ENCODE measurements around the gene RIMOC1.

The RIMOC1 gene

GRCh38 chr5:41858890-41859289 lies 45.3 kb upstream of the RIMOC1 start:
- Histone ChIP-seq H4K20me1 (ENCODE audit: low read depth, low read length) (peaks cover 11% of the 10 kb centered on the region), H3K79me2 (ENCODE audit: insufficient read depth, low read length) (peaks cover 11% of the 10 kb centered on the region), H3K27me3 (ENCODE audit: low read length) (no peaks in the 10 kb centered on the region), H3K9ac (ENCODE audit: low read length) (no peak overlapping the region), H3K4me2 (ENCODE audit: low read depth, low read length, poor library complexity, severe bottlenecking) (no peak overlapping the region), H3K4me3 (ENCODE audit: insufficient read depth, low read length, poor library complexity, severe bottlenecking) (no peak overlapping the region), H3K27ac (ENCODE audit: low read depth, low read length) (no peak overlapping the region), H3K9me2 (replicated peaks; ENCODE audit: insufficient read depth, low read length) (no peaks in the 10 kb centered on the region), H3K36me3 (ENCODE audit: low read length) (peaks cover 41% of the 10 kb centered on the region), H2AFZ (ENCODE audit: low read depth, low read length, severe bottlenecking) (no peak overlapping the region), H3F3A (ENCODE audit: insufficient read depth) (no peaks in the 10 kb centered on the region; the same call in 1 of the 2 replicates), H3K9me3 (ENCODE audit: insufficient read depth, low read length) (no peaks in the 10 kb centered on the region)
- TF ChIP-seq EZH2phosphoT487 (conservative IDR thresholded peaks at IDR 0.05; ENCODE audit: low read length) = no peak
- TF ChIP-seq, protein P1, sequence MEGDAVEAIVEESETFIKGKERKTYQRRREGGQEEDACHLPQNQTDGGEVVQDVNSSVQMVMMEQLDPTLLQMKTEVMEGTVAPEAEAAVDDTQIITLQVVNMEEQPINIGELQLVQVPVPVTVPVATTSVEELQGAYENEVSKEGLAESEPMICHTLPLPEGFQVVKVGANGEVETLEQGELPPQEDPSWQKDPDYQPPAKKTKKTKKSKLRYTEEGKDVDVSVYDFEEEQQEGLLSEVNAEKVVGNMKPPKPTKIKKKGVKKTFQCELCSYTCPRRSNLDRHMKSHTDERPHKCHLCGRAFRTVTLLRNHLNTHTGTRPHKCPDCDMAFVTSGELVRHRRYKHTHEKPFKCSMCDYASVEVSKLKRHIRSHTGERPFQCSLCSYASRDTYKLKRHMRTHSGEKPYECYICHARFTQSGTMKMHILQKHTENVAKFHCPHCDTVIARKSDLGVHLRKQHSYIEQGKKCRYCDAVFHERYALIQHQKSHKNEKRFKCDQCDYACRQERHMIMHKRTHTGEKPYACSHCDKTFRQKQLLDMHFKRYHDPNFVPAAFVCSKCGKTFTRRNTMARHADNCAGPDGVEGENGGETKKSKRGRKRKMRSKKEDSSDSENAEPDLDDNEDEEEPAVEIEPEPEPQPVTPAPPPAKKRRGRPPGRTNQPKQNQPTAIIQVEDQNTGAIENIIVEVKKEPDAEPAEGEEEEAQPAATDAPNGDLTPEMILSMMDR (IDR thresholded peaks at IDR 0.05; ENCODE audit: insufficient read depth, low read length, poor library complexity, severe bottlenecking) = no peak

- no peaks in the 10 kb centered on the region; the same call in 1 of the 2 replicates for H3F3A ChIP-seq (ENCODE audit: insufficient read depth)
- H3K9me2 ChIP-seq (replicated peaks; ENCODE audit: insufficient read depth, low read length) = no peaks in the 10 kb centered on the region
- peaks cover 60% of the 10 kb centered on the region for H3K79me2 ChIP-seq (ENCODE audit: insufficient read depth, low read length)
- no peaks in the 10 kb centered on the region for H3K9me3 ChIP-seq (ENCODE audit: insufficient read depth, low read length)
- H2AFZ ChIP-seq (ENCODE audit: low read depth, low read length, severe bottlenecking) = no peak overlapping the region
- H4K20me1 ChIP-seq (ENCODE audit: low read depth, low read length) = peaks cover 21% of the 10 kb centered on the region
- no peak overlapping the region for H3K27ac ChIP-seq (ENCODE audit: low read depth, low read length)
- H3K36me3 ChIP-seq (ENCODE audit: low read length) = peaks cover 18% of the 10 kb centered on the region; the same call in 1 of the 2 replicates
- H3K27me3 ChIP-seq (ENCODE audit: low read length) = no peaks in the 10 kb centered on the region
- no peak overlapping the region for H3K4me3 ChIP-seq (ENCODE audit: insufficient read depth, low read length, poor library complexity, severe bottlenecking)
- H3K4me2 ChIP-seq (ENCODE audit: low read depth, low read length, poor library complexity, severe bottlenecking) = no peak overlapping the region
- TF ChIP-seq, protein P1 (IDR thresholded peaks at IDR 0.05; ENCODE audit: insufficient read depth, low read length, poor library complexity, severe bottlenecking) = no peak
- no peak for TF ChIP-seq EZH2phosphoT487 (conservative IDR thresholded peaks at IDR 0.05; ENCODE audit: low read length)
- no peak overlapping the region for H3K9ac ChIP-seq (ENCODE audit: low read length)
Measured at GRCh38 chr5:41863871-41864486, 40.2 kb upstream of the RIMOC1 start.

DNA sequence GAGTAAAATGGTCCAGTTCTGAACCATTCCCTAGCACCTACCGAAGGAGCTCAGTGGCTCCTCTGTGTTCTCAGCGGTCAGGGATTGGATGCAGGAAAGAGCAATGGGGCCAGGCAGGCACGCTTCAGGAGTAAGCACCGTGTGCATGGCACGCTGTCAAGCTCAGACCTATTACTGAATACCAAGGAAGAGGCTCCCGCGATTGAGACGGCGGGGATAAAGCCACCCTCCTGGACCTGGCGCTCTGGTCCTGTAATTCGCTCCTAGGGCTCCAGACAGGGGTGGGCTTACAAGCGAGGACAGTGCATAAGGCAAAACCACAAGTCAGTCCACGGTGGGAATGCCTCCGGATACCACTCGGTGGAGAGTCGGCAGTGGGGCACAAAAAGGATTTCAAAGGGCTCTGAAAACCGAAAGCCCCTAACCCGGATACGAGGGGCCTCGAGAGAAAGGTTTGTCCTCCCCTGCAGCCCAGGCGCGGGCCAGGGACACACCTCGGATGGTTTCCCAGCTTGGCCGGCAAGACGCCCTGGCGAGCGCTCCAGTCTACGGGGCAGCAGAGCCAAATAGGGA lies 34.9 kb upstream of the RIMOC1 start:
- no peak for TF ChIP-seq EZH2phosphoT487 (conservative IDR thresholded peaks at IDR 0.05; ENCODE audit: low read length)
- TF ChIP-seq, protein P1 (IDR thresholded peaks at IDR 0.05; ENCODE audit: insufficient read depth, low read length, poor library complexity, severe bottlenecking) = no peak
- H3F3A ChIP-seq (ENCODE audit: insufficient read depth) = no peaks in the 10 kb centered on the region
- H3K27me3 ChIP-seq (ENCODE audit: low read length) = no peaks in the 10 kb centered on the region
- H3K9me3 ChIP-seq (ENCODE audit: insufficient read depth, low read length) = no peaks in the 10 kb centered on the region
- peak overlapping the region; percentile 96 for H3K9ac ChIP-seq (ENCODE audit: low read length)
- peaks cover 58% of the 10 kb centered on the region for H3K79me2 ChIP-seq (ENCODE audit: insufficient read depth, low read length)
- peak overlapping the region; percentile 87 for H3K4me3 ChIP-seq (ENCODE audit: insufficient read depth, low read length, poor library complexity, severe bottlenecking)
- no peaks in the 10 kb centered on the region for H3K9me2 ChIP-seq (replicated peaks; ENCODE audit: insufficient read depth, low read length)
- H3K27ac ChIP-seq (ENCODE audit: low read depth, low read length) = peak overlapping the region; percentile 60
- peak overlapping the region; percentile 94 for H2AFZ ChIP-seq (ENCODE audit: low read depth, low read length, severe bottlenecking)
- H3K4me2 ChIP-seq (ENCODE audit: low read depth, low read length, poor library complexity, severe bottlenecking) = peak overlapping the region; percentile 62
- no peaks in the 10 kb centered on the region for H3K36me3 ChIP-seq (ENCODE audit: low read length)
- peaks cover 7% of the 10 kb centered on the region; the same call in 1 of the 2 replicates for H4K20me1 ChIP-seq (ENCODE audit: low read depth, low read length)

Measured in SU-DHL-6 (cell line).